HG02852 (cell line): ENCODE measurements around the gene F7.

ENCODE experiments used
- ATAC-seq: cut with Tn5 transposase; IDR thresholded peaks from one replicate; pipeline ENCODE4 v1.9.1; 2021; ENCODE audit warnings: mild to moderate bottlenecking, moderate library complexity; ENCODE audit not compliant: unreplicated experiment

F7 gene

DNA sequence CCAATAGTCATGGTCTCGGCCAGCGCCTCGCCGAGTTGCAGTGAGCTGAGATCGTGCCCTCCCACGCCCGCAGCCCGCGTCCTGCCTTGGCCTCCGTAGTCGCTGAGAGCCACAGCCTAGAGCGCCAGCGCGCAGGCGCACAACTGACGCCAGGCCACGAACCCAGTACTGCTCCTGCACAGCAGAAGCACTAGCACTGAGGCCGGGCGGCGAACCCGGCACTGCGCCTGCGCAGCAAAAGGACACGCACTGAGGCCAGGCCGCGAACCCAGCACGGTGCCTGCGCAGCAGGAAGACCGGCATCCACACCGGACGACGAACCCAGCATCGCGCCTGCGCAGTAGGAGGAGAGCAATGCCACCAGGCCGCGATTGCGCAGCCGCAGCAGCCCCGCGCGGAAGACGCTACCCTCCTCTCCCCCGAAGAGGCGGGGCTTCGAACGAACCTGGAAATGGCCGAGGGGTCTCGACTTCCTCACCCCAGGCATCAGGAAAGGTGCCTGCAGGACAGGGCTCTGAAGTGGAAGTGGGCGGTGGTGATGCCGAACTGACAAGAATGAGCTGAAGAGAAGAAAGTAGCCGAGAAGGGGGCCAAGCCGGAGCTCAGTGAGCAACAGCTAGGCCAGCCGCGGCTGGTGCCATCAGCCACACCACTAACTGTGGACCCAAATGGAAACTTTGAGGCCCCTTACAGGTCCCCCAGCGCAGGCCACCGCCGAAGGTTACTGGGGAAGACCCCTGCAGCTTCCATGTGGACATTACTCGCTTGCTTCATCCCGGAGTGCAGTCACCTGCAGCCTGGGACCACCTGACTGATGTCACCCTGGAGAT, 24.5 kb downstream of the F7 start:
- no peak for ATAC-seq

DNA sequence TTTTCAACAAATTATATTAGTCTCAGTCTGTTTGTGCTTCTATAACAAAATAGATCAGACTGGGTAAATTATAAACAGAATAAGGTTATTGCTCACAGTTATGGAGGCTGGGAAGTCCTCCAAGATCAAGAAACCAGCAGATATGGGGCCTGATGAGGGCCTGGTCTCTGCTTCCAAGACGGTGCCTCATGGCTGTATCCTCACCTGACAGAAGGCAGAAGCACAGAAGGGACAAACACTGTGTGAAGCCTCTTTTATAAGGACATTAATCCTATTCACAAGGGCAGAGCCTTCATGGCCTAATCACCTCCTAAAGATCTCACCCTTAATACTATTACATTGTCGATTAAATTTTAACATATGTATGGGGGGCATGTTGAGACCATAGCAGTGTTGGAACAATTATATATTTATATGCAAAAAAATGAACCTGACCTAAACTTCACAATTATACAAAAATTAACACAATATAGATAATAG, 29.7 kb downstream of the F7 start:
- ATAC-seq, result no peak

DNA sequence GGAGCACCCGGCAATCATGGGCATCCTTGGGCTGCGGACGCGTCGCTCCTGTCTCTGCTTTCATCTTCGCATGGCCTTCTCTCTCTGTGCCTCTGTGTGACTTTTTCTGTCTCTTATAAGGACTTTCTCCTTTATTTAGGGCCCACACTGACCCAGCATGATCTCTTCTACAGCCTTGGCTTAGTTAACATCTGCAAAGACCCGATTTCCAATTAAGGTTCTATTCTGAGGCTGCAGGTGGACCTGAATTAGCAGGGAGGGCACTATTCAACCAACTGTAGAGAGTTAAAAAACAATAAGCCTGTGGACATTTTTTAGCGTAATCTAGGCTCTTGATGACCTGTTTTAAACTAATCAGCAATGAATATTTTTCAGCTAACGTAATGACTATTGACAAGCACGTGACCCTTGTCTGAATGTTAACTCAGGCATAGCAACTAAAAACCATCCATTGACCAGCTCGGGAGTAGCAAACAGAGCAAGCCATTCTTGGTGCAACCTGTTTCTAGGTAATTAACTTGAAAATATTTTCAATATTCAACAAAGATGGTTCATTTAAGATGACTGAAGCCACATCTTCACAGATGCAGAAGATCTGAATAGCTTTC, 32.2 kb downstream of the F7 start:
- no peak for ATAC-seq

GRCh38 chr13:113138792-113139551, 33.4 kb downstream of the F7 start:
- no peak for ATAC-seq

DNA sequence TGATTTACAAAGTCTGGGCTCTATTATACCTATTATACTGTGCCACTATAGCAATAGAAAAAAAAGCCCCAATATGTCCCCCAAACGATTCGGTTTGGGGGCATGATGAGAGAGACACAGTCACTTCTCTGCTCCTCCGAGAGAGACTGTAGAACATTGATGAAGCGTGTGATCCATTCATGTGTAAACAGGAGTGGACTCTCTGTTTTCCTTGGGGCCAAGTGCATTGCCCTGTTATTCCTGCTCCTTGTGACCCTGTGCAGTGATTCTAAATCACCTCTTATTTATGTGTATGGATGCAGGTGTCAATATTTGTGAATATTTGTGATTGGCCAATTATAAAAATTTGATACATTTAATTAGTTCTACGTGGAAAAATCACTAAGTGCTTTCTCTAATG, 34.0 kb downstream of the F7 start:
- no peak for ATAC-seq

- ATAC-seq, result no peak
Observed at GRCh38 chr13:113140677-113141600, 35.3 kb downstream of the F7 start.

DNA sequence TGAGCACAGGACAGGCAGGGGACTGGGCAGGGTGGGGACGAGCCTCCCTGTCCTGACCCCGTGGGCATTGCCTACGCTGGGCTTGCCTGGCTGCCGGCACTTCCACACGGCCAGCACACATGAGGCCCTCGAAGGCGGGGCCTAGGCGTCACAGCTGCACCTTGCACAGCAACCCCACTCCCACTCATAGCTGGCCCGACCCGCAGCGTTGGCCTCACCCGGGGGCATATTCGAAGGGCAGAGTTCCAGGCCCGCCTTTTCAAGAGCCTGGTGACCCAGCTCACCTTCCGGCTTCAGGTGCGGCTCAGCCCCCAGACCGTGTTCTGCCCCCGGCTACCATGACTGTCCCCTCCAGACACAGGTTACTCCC, 36.0 kb downstream of the F7 start:
- ATAC-seq, result no peak

DNA sequence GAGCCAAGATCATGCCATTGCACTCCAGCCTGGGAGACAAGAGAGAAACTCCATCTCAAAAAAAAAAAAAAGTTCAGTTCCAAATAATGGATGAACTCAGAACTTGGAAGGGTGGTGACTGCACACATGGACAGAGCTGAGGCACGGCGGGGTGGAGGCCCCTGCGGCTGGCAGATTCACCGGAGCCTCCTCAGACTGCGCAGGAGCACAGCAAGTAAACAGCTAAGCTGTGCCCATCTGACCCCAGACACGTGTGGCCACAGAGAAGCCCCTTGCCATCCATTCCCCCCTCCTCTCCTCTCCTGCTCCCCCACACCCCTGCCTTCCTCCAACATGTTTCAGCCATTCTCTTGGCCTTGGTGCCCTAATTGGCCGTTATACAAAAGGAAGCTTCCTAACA, 37.3 kb downstream of the F7 start:
- ATAC-seq, result no peak

DNA sequence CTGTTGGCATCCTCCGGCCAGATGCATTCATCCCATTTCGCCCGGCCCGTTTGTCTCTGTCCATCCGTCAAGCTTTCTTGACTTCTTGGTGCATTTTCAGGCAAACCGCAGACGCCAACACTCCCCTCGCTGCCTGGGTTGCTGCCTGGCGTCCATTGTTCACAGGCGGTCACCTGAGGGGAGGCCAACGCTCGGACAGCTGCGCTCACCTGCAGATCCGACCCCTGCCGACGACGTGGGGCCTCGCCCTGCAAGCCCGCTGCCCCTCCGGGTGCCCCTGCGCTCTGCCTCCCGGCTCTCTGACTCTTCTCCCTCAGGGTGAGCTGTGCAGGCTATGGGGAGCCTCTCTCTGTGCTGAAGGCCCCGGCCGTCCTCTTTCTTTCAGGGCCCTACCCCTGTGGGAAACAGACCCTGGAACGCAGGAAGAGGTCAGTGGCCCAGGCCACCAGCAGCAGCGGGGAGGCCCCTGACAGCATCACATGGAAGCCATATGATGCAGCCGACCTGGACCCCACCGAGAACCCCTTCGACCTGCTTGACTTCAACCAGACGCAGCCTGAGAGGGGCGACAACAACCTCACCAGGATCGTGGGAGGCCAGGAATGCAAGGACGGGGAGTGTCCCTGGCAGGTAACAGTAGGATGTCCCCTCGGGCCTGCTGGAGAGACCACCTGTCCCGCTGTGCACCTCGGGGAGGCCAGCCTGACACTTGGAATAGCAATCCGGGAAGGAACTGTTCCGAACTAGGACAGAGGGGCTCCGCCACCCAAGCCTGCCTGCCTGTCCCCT, 38.1 kb downstream of the F7 start:
- ATAC-seq, result no peak

- ATAC-seq, result no peak
Observed at GRCh38 chr13:113144255-113144629, 38.7 kb downstream of the F7 start.

DNA sequence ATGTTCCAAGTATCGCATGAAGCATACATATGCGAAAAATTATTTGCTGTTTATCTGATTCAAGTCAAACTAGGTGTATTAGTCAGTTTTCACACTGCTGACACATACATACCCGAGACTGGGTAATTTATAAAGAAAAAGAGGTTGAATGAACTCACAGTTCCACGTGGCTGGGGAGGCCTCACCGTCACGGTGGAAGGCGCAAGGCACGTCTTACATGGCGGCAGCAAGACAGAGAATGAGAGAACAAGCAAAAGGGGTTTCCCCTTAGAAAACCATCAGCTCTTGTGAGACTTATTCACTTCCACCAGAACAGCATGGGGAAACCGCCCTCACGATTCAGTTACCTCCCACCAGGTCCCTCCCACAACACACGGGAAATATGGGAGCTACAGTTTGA, 39.9 kb downstream of the F7 start:
- ATAC-seq, result no peak

DNA sequence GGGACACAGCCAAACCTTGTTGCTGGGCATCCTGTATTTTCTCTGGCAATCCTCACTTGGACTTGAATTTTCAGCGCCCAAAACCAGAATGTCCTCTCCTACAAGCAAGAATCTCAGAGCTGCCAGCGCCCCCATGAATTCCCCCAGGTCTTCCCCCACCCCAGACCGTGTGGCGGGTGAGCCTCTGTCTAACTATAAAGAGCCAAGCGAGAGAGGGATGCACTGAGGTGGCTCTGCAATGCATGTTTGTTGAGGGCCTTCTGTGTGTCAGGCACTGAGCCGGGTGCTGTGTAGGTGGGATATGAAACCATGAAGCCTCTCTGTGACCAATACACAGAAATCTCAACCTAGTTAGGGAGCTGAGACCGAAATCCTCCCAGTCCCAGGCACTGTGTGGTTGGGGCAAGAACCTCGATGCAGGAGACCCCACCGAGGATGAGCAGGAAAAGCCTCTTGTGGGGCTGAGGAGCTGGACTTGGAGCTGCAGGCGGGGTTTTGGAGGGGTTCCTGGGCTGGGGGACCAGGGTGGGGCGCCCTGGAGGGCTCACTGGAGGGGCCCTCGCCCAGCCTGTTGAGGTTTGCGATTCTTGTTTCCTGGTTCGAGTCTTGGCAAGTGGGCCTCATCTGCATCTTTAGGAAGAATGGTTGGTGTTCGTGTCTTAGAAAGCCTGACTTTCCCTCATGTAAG, 40.5 kb downstream of the F7 start:
- no peak for ATAC-seq

- no peak for ATAC-seq
Observed at GRCh38 chr13:113146750-113147149, 41.2 kb downstream of the F7 start.

GRCh38 chr13:113147206-113147605, 41.6 kb downstream of the F7 start:
- no peak for ATAC-seq

DNA sequence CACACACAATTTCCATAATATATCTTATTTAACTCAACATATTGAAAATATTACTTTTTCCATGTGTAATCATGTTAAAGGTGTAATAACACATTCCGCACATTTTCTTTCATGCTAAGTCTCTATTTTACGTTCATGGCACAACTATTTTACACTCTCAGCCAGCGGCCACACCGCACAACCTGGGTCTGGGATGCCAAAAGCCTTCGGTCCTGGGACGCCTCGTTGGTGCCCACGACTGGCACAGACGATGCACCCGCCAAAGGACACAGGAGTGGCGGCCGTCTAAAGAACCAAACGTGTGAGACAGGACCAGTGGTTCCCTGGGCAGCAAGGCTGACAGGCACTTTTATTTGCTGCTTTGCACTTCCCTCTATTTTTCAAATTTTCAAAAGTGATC, 42.8 kb downstream of the F7 start:
- ATAC-seq, result no peak

DNA sequence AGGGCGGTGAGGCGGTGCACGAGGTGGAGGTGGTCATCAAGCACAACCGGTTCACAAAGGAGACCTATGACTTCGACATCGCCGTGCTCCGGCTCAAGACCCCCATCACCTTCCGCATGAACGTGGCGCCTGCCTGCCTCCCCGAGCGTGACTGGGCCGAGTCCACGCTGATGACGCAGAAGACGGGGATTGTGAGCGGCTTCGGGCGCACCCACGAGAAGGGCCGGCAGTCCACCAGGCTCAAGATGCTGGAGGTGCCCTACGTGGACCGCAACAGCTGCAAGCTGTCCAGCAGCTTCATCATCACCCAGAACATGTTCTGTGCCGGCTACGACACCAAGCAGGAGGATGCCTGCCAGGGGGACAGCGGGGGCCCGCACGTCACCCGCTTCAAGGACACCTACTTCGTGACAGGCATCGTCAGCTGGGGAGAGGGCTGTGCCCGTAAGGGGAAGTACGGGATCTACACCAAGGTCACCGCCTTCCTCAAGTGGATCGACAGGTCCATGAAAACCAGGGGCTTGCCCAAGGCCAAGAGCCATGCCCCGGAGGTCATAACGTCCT, 43.4 kb downstream of the F7 start:
- no peak for ATAC-seq

DNA sequence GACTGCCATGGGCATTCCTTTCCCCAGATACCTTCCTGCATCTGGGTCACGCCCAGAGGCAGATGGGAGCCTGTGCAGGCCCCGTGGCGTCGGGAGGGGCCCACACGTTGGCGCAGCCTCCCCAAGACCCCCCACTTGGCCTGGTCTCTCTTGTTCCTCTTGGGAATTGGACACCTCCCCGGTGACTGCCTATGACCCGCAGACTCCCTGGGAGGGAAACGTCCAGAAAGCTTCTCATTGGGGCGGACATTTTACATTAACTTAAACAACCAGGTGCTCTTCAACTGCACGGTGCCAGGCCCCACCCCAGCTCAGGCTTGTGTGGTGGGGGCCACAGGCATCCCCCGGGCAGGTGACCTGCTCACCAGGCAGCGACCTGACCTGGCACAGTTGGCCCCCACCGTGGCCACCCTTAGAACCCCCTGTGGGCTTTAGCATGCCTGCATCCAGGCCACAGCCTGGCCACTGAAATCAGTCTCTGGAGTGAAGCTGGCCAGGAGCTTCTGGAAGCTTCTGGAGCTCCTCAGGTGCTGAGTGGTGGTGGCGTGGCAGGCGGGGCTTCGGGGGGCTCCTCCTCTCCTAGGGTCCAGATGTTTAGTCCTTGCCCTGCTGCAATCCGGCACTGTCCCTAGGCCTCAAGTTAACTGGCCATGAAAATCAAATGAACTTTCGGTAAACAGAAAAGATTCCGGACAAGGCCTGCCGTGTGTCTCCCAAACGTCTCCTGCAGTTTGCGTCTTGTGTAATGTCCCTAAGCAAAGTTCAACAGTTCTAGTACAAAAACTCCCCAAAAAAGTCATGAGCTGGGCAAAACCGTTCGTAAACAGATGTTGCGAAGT, 44.3 kb downstream of the F7 start:
- no peak for ATAC-seq
